ENCODE data around the gene RPP30. TPM values are rescaled to one million over a fixed set of nuclear protein-coding genes. Genes with fewer than 3 reads are reported as not detected.

RPP30 gene
- total RNA-seq, 1 experiment from 2014 or later = 56.8 TPM

DNA sequence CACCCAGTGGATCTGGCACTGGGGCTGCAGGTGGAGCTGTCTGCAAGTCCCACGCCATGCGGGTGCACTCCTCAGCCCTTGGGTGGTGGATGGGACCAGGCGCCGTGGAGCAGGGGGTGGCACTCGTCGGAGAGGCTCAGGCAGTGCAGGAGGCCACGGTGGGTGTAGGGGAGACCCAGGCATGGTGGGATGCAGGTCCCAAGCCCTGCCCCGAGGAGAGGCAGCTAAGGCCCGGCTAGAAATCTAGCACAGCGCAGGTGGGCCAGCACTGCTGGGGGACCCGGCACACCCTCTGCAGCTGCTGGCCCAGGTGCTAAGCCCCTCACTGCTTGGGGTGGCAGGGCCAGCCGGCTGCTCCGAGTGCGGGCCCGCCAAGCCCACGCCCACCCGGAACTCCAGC lies 39.7 kb upstream of the RPP30 start:
- H2AFZ ChIP-seq (ENCODE audit: low read depth, low read length, poor library complexity, severe bottlenecking) = no peak overlapping the region
- H3K79me2 ChIP-seq (ENCODE audit: insufficient read depth, low read length) = peaks cover 90% of the 10 kb centered on the region
- POLR2A ChIA-PET = no interaction called here
- RAD21 ChIA-PET (ENCODE audit: low non-redundant PET in 1 of 2, low total read pairs in 2 of 2, uncharacterized antibody in 2 of 2, unreplicated experiment in 2 of 2) = no interaction called here
- DNase-seq (ENCODE audit: low read depth, low spot score) (no peak), ATAC-seq (no peak)
- TF ChIP-seq, protein P1, sequence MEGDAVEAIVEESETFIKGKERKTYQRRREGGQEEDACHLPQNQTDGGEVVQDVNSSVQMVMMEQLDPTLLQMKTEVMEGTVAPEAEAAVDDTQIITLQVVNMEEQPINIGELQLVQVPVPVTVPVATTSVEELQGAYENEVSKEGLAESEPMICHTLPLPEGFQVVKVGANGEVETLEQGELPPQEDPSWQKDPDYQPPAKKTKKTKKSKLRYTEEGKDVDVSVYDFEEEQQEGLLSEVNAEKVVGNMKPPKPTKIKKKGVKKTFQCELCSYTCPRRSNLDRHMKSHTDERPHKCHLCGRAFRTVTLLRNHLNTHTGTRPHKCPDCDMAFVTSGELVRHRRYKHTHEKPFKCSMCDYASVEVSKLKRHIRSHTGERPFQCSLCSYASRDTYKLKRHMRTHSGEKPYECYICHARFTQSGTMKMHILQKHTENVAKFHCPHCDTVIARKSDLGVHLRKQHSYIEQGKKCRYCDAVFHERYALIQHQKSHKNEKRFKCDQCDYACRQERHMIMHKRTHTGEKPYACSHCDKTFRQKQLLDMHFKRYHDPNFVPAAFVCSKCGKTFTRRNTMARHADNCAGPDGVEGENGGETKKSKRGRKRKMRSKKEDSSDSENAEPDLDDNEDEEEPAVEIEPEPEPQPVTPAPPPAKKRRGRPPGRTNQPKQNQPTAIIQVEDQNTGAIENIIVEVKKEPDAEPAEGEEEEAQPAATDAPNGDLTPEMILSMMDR (IDR thresholded peaks at IDR 0.05 in 2 of 3, conservative IDR thresholded peaks at IDR 0.05 in 1 of 3; ENCODE audit: borderline replicate concordance in 1 of 3, insufficient read depth in 1 of 3, low read depth in 2 of 3, low read length in 2 of 3) = no peak
- TF ChIP-seq SP1 (IDR thresholded peaks at IDR 0.05; ENCODE audit: low read depth) (no peak), FOSL1 (IDR thresholded peaks at IDR 0.05; ENCODE audit: low read depth) (no peak), CEBPB (IDR thresholded peaks at IDR 0.05; ENCODE audit: low read depth) (no peak), ZFX (IDR thresholded peaks at IDR 0.05) (no peak), POLR2AphosphoS5 (IDR thresholded peaks at IDR 0.05; ENCODE audit: low read depth, low read length) (no peak), ZNF274 (IDR thresholded peaks at IDR 0.05; ENCODE audit: low read depth, low read length) (no peak), CBX3 (IDR thresholded peaks at IDR 0.05; ENCODE audit: low read depth) (no peak), EGR1 (IDR thresholded peaks at IDR 0.05; ENCODE audit: low read depth) (no peak), TCF7L2 (IDR thresholded peaks at IDR 0.05; ENCODE audit: borderline replicate concordance, extremely low read depth, insufficient read depth, insufficient read length) (no peak), JUND (IDR thresholded peaks at IDR 0.05) (no peak), POLR2A (IDR thresholded peaks at IDR 0.05; ENCODE audit: borderline replicate concordance, extremely low read depth, insufficient read depth, insufficient read length) (no peak), EZH2phosphoT487 (IDR thresholded peaks at IDR 0.05; ENCODE audit: borderline replicate concordance) (no peak), EZH2 (IDR thresholded peaks at IDR 0.05) (no peak), YY1 (IDR thresholded peaks at IDR 0.05; ENCODE audit: extremely low read depth, insufficient replicate concordance, low read depth, low read length) (no peak), RAD21 (IDR thresholded peaks at IDR 0.05; ENCODE audit: low read depth) (no peak)
- TF ChIP-seq, protein P2, sequence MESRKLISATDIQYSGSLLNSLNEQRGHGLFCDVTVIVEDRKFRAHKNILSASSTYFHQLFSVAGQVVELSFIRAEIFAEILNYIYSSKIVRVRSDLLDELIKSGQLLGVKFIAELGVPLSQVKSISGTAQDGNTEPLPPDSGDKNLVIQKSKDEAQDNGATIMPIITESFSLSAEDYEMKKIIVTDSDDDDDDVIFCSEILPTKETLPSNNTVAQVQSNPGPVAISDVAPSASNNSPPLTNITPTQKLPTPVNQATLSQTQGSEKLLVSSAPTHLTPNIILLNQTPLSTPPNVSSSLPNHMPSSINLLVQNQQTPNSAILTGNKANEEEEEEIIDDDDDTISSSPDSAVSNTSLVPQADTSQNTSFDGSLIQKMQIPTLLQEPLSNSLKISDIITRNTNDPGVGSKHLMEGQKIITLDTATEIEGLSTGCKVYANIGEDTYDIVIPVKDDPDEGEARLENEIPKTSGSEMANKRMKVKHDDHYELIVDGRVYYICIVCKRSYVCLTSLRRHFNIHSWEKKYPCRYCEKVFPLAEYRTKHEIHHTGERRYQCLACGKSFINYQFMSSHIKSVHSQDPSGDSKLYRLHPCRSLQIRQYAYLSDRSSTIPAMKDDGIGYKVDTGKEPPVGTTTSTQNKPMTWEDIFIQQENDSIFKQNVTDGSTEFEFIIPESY (IDR thresholded peaks at IDR 0.05; ENCODE audit: extremely low read depth, insufficient replicate concordance, low read length) = no peak
- TF ChIP-seq, protein P3, sequence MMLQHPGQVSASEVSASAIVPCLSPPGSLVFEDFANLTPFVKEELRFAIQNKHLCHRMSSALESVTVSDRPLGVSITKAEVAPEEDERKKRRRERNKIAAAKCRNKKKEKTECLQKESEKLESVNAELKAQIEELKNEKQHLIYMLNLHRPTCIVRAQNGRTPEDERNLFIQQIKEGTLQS (IDR thresholded peaks at IDR 0.05) = no peak
- TF ChIP-seq, protein P4, sequence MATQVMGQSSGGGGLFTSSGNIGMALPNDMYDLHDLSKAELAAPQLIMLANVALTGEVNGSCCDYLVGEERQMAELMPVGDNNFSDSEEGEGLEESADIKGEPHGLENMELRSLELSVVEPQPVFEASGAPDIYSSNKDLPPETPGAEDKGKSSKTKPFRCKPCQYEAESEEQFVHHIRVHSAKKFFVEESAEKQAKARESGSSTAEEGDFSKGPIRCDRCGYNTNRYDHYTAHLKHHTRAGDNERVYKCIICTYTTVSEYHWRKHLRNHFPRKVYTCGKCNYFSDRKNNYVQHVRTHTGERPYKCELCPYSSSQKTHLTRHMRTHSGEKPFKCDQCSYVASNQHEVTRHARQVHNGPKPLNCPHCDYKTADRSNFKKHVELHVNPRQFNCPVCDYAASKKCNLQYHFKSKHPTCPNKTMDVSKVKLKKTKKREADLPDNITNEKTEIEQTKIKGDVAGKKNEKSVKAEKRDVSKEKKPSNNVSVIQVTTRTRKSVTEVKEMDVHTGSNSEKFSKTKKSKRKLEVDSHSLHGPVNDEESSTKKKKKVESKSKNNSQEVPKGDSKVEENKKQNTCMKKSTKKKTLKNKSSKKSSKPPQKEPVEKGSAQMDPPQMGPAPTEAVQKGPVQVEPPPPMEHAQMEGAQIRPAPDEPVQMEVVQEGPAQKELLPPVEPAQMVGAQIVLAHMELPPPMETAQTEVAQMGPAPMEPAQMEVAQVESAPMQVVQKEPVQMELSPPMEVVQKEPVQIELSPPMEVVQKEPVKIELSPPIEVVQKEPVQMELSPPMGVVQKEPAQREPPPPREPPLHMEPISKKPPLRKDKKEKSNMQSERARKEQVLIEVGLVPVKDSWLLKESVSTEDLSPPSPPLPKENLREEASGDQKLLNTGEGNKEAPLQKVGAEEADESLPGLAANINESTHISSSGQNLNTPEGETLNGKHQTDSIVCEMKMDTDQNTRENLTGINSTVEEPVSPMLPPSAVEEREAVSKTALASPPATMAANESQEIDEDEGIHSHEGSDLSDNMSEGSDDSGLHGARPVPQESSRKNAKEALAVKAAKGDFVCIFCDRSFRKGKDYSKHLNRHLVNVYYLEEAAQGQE (IDR thresholded peaks at IDR 0.05; ENCODE audit: low read depth) = no peak
- TF ChIP-seq, protein P5, sequence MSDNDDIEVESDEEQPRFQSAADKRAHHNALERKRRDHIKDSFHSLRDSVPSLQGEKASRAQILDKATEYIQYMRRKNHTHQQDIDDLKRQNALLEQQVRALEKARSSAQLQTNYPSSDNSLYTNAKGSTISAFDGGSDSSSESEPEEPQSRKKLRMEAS (IDR thresholded peaks at IDR 0.05) = no peak
- no peaks in the 10 kb centered on the region for H3K27me3 ChIP-seq (ENCODE audit: insufficient read depth, low read length)
- H4K20me1 ChIP-seq (ENCODE audit: insufficient read depth) = no peaks in the 10 kb centered on the region
- H3K9me3 ChIP-seq (ENCODE audit: control insufficient read depth in 1 of 2, insufficient read depth in 1 of 2, low read depth in 1 of 2, low read length in 2 of 2) = peaks cover 0 to 1% of the 10 kb centered on the region in 2 experiments; a peak in 1 of 4 replicates
- H3K36me3 ChIP-seq (ENCODE audit: control insufficient read depth in 1 of 2, insufficient read depth in 2 of 2, low read length in 2 of 2) = no peaks in the 10 kb centered on the region
- CTCF ChIA-PET = no interaction called here
- H3K4me1 ChIP-seq (ENCODE audit: control insufficient read depth in 1 of 2, insufficient read depth in 2 of 2, low read length in 2 of 2) = no peaks in the 10 kb centered on the region
- no peak overlapping the region for H3K4me3 ChIP-seq (replicated peaks in 1 of 2; ENCODE audit: low read depth in 1 of 2, low read length in 2 of 2)
- no peak overlapping the region for H3K9ac ChIP-seq (ENCODE audit: low read length)
- H3K4me2 ChIP-seq (ENCODE audit: low read length) = no peak overlapping the region
- H3K9me2 ChIP-seq (ENCODE audit: insufficient read depth) = no peaks in the 10 kb centered on the region
- no peak overlapping the region for H3K27ac ChIP-seq (ENCODE audit: low read depth, low read length)
- intact Hi-C loops (cut with micrococcal nuclease) = no loop called here
- no TSS peak for BruUV-seq (replicated peaks)

All from HCT116 (cell line).